Peyer's patch (tissue), 4 donors: ENCODE data around the gene KDM2B.

ENCODE experiments used
- POLR2A ChIP-seq, 2 donors: fragments of 450-650 bp; IDR thresholded peaks; one replicate each; pipeline ENCODE4 v1.5.1; 2017; ENCODE audit warnings: antibody characterized with exemption in 2 of 2, mild to moderate bottlenecking in 2 of 2, moderate library complexity in 2 of 2
- TF ChIP-seq, protein P1 (sequence below), 6 experiments: fragments of 450-650 bp in 4 of 6; fragments of 200-600 bp in 2 of 6; sonication (generic) in 1 of 6; IDR thresholded peaks; one replicate each; pipeline ENCODE4 v1.5.1; 2017 to 2019; ENCODE audit warnings: antibody characterized with exemption in 6 of 6, mild to moderate bottlenecking in 3 of 6, moderate library complexity in 1 of 6

GRCh38 chr12:121539908-121540307, 40.9 kb downstream of the KDM2B start:
- TF ChIP-seq, protein P1, sequence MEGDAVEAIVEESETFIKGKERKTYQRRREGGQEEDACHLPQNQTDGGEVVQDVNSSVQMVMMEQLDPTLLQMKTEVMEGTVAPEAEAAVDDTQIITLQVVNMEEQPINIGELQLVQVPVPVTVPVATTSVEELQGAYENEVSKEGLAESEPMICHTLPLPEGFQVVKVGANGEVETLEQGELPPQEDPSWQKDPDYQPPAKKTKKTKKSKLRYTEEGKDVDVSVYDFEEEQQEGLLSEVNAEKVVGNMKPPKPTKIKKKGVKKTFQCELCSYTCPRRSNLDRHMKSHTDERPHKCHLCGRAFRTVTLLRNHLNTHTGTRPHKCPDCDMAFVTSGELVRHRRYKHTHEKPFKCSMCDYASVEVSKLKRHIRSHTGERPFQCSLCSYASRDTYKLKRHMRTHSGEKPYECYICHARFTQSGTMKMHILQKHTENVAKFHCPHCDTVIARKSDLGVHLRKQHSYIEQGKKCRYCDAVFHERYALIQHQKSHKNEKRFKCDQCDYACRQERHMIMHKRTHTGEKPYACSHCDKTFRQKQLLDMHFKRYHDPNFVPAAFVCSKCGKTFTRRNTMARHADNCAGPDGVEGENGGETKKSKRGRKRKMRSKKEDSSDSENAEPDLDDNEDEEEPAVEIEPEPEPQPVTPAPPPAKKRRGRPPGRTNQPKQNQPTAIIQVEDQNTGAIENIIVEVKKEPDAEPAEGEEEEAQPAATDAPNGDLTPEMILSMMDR (IDR thresholded peaks at IDR 0.05) = no peak
- no peak for TF ChIP-seq POLR2A (IDR thresholded peaks at IDR 0.05)
